ENCODE measurements around the gene TSEN54. TPM values are rescaled to one million over a fixed set of nuclear protein-coding genes. Genes with fewer than 3 reads are reported as not detected.

The TSEN54 gene
- polyA plus RNA-seq, 4 donors: 38.7 to 68.8 (median 55.0) TPM

- no peak for DNase-seq (ENCODE audit: low read depth in 4 of 4, low spot score in 2 of 4)
These were observed 28.8 kb upstream of the TSEN54 start for GRCh38 chr17:75487351-75488070.

GRCh38 chr17:75488693-75489510, 27.4 kb upstream of the TSEN54 start:
- DNase-seq (ENCODE audit: low read depth in 4 of 4, low spot score in 2 of 4): no peak

DNA sequence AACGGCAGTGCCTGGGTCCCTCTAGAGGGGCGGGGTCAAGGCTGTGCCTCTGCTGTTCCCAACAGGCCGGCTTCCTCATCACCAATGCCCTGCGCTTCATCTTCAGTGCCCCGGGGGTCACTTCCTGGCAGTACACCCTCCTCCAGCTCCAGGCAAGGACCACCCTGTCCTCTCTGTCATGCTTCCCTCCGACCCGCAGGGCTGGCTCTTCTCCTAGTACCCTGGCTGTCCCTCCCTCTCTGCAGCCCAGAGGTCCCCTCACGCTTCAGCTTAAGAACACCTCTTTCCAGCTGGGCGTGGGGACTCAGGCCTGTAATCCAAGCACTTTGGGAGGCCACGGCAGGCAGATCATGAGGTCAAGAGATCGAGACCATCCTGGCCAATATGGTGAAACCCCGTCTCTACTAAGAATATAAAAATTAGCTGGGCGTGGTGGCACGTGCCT, 26.8 kb upstream of the TSEN54 start:
- DNase-seq (ENCODE audit: low read depth in 4 of 4, low spot score in 2 of 4): no peak

GRCh38 chr17:75490173-75490743, 26.1 kb upstream of the TSEN54 start:
- DNase-seq (ENCODE audit: low read depth in 4 of 4, low spot score in 2 of 4): no peak

DNA sequence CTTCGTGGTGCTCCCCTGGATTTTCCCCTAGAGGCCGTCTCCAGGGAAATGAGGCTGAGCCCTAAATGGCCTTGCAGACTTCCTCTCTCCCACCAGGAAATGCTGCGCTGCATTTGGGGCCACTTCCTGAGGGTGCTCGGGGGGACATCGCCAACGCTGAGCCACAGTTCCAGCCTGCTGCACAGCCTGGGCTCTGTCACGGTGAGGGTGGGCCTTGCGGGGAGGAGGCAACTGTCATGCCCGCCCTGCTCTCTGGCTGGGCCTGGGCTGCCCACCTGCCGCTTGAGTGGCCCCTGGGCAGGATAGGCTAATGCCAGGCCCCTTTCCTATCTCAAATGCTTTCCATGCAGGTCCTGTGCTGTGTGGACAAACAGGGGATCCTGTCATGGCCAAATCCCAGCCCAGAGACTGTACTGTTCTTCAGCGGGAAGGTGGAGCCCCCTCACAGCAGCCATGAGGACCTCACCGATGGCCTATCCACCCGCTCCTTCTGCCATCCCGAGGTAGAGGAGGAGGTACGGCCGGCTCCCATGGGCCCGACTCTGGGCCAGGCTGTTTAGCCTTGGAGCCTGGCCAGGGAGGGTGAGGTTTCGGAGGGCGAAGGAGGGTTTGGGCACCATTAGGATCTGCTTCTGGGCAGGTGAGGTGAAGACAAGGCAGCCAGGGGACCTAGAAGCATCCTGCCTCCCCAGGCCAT, 25.2 kb upstream of the TSEN54 start:
- no peak for DNase-seq (ENCODE audit: low read depth in 4 of 4, low spot score in 2 of 4)

DNA sequence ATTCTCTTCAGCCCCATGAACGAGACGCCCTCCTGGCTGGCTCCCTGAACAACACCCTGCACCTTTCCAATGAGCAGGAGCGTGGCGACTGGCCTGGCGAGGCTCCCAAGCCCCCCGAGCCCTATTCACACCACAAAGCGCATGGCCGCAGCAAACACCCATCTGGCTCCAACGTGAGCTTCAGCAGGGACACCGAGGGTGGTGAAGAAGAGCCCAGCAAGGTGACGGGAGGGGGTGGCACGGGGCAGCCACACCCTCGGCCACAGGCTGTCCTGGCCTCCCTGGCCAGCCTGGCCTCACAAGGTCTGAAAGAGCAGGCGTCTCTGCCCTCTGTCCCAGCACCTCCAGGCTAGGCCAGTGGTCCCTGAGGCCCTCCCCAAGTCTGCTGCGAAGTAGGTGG, 24.6 kb upstream of the TSEN54 start:
- no peak for DNase-seq (ENCODE audit: low read depth in 4 of 4, low spot score in 2 of 4)

DNA sequence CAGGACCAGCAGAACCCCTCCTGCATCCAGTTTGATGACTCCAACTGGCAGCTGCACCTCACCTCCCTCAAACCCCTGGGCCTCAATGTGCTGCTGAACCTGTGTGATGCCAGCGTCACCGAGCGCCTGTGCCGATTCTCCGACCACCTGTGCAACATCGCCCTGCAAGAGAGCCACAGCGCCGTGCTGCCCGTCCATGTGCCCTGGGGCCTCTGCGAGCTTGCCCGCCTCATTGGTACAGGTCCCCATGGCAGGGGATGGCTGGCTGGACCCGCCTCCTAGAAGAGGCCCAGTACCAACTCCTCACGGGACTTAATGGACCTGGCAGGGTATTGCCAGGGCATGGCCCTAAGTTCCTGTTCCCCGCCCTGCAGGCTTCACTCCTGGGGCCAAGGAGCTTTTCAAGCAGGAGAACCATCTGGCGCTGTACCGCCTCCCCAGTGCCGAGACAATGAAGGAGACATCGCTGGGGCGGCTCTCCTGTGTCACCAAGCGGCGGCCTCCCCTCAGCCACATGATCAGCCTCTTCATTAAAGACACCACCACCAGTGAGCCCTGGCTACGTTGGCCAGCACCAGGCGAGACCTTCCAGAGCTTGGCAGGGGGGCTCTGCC, 23.7 kb upstream of the TSEN54 start:
- no peak for DNase-seq (ENCODE audit: low read depth in 4 of 4, low spot score in 2 of 4)

DNA sequence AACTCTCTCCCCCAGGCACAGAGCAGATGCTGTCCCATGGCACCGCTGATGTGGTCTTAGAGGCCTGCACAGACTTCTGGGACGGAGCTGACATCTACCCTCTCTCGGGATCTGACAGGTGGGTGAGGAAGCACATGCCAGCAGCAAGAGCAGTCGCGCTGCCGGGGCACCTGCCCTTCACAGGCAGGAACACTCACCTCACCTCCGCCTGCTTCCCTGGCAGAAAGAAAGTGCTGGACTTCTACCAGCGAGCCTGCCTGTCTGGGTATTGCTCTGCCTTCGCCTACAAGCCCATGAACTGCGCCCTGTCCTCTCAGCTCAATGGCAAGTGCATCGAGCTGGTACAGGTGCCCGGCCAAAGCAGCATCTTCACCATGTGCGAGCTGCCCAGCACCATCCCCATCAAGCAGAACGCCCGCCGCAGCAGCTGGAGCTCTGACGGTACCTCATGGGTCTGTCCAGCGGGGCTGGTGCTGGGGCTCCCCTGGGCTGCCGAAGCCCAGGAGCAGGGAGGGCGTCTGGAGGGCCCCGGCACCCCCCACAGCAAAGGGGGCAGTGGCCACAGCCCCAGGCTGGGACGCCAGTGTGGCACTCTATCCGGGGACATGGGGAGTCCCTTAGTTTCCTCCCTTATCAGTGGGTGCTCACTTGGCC, 22.7 kb upstream of the TSEN54 start:
- no peak for DNase-seq (ENCODE audit: low read depth in 4 of 4, low spot score in 2 of 4)

- DNase-seq (ENCODE audit: low read depth in 4 of 4, low spot score in 2 of 4): no peak
These were observed 21.9 kb upstream of the TSEN54 start for GRCh38 chr17:75494326-75494877.

GRCh38 chr17:75496005-75496404, 20.3 kb upstream of the TSEN54 start:
- no peak for DNase-seq (ENCODE audit: low read depth in 4 of 4, low spot score in 2 of 4)

- no peak for DNase-seq (ENCODE audit: low read depth in 4 of 4, low spot score in 2 of 4)
These were observed 18.1 kb upstream of the TSEN54 start for GRCh38 chr17:75498039-75498725.

DNA sequence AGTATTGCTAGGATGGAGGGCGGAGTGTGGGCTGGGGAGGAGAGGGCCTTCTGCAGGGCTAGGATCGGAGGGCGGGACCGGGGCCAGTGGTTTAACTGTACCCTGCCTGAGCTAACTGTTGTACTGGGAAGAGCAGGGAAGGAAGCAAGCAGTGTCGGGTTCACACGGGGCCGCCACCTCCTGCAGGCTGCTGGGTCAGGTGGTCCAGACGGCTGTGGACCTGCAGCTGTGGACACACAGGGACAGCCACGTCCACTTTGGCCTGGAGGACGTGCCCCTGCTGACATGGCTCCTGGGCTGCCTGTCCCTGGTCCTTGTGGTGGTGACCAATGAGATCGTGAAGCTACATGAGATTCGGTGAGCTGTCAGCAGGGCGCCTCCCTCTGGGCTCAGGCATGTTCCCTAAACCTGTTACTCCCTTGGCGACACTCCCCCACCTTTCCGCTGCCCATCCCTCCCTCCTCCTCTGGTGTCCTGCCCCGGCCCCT, 17.6 kb upstream of the TSEN54 start:
- DNase-seq (ENCODE audit: low read depth in 4 of 4, low spot score in 2 of 4): no peak

GRCh38 chr17:75499313-75500022, 16.9 kb upstream of the TSEN54 start:
- no peak for DNase-seq (ENCODE audit: low read depth in 4 of 4, low spot score in 2 of 4)

DNA sequence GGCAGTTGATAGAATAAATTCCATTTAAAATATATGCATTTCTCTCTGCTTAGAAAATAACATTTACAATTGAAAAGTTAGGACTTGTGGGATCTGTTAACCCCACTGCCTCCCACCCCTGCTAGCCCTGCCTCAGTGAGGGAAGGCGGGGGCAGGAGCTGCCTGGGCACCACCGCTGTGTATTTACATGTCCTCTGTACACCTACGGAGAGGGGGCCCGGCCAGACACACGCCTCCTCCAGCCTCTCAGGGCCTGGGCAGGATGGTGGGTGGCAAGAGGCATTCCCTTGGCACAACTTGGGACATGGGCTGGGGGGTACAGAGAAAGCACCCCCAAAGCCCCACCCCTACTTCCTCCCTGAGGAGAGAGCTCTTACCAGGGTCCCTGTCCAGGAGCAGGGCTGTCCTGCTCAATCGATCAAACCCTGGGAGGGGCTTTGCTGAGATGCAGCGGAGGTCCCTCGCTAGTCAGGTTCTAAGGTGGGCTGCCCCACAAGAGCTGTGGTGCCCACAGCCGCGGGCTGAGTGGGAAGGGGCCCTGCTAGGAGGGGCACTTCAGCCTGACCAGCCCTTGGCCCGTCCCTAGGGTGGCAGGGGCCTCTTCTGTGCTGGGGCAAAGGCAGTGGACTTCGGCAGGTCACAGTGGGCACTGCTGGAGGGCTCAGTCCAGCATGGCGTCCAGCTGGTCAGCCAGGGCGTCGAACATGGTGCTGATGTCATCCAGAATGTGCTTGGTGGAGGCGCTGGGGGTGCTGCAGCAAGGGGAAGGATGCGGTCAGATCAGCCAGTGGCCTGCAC, 15.7 kb upstream of the TSEN54 start:
- DNase-seq (ENCODE audit: low read depth in 4 of 4, low spot score in 2 of 4): no peak

GRCh38 chr17:75501378-75502071, 14.8 kb upstream of the TSEN54 start:
- no peak for DNase-seq (ENCODE audit: low read depth in 4 of 4, low spot score in 2 of 4)

DNA sequence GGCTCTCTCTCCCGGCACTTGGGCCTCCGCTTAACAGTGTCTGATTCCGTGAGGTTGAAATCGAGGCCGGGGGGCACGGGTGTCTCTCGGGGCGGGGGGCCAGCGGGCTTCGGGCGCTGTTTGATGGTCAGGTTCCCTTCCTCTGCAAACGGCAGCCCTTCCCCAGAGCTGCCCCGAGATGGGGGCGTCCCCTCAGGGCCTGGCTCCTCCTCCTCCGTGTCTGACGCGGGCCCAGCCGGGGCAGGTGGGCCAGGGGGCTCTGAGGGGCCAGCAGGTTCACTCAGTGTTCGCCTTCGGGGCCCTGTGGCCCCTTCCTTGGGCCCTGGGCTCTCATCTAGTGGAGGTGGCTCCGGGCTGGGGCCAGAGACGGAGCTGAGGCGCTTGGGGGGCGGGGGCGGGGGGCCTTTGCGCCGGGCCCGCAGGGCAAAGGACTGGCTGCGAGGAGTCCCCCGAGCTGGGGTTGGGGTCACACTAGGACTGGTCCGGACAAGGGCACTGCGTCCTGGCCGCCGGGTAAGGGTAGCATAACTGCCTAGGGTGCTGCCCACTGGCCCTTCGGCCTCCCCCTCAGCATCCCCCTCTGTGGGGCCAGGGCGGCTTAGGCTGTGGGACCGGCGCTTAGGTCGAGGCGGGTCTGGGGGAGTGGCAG, 14.1 kb upstream of the TSEN54 start:
- DNase-seq (ENCODE audit: low read depth in 4 of 4, low spot score in 2 of 4): no peak

Data from left renal cortex interstitium (tissue), 4 donors.